GM11168 (cell line): ENCODE measurements around the gene GAREM2.

Source experiments
- in situ Hi-C: fragments of 300-500 bp; cut with MboI; formaldehyde crosslinking; loops from one replicate; pipeline ENCODE4 v1.12.0; 2022; ENCODE audit warnings: low sequenced_read_pairs; ENCODE audit not compliant: unreplicated experiment

Gene GAREM2

DNA sequence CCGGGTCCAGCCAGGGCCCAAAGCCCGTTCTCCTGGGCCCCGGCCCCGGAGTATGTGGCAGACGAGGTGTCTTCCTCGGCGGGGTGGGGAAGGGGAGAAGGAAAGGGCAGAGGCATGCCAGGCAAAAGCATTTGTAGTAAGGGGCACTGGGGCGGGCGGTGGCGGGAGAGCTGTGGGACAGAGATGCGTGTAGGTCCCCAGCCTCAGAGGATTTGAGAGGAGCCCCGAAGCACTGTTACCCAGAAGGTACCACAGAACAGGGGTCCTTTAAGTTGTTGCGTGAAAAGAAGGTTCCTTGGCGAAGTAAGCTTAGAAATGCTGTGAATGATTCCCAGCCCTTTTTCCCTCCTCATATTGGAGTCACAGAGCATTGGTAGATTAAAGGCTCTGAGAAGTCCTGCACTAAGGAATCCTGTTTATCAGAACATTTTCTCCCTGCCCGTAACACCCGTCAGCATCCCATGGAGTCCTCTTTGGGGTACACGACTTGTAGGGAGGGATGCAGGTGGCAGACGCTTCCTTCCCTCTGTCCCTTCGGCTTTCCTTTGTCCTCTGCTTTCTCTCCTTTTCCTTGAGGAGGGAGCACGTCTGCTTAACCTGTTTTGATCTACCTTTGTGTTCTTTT is 12.5 kb downstream of the GAREM2 start:
- in situ Hi-C loops: no loop called here

DNA sequence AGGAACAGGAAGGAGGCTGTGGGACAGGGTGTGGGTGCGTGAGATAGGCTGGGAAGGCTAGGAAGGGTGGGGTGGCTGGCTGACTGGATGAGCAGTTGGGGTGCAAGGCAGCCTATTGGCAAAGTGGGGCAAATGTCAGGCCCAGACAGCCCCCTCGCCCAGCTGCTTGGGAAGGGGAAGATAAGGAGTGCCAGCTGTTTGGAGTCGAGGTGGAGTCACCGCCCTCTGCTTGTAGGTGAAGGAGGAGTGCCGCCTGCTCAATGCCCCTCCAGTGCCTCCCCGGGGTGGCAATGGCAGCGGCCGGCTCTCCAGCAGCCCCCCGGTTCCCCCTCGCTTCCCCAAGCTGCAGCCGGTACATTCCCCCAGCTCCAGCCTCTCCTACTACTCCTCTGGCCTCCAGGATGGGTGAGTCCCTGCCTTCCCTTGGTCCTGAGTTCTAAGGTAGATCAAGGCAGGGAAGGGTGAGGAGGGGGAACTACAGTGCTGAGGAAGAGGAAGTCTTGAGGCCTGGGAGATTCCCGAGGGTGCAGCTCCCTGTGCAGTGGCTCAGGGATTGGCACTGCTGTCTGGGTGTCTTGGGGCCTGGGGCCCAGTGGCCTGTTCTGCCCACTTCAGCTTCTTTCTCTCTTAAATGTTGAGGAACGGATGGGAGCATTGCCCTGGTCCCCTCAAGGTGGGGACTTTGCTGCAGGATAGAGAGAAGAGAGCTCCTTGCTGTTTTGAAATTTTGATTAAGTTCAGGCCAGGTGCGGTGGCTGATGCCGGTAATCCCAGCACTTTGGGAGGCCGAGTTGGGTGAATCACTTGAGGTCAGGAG is 13.3 kb downstream of the GAREM2 start:
- in situ Hi-C loops: no loop called here

DNA sequence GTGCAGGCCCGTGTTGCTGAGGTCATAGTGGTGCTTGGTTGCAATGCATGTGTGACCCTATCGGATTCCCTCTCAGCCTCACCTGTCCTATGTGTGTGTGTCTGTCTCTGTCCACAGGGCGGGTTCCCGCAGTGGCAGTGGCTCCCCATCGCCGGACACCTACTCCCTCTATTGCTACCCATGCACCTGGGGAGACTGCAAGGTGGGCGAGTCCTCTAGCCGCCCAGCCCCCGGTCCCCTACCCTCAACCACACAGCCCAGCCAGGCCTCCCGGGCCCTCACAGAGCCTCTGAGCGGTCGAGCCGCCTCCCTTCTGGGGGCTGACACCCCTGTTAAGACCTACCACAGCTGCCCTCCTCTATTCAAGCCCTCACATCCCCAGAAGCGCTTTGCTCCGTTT is 14.2 kb downstream of the GAREM2 start:
- in situ Hi-C loops: no loop called here

DNA sequence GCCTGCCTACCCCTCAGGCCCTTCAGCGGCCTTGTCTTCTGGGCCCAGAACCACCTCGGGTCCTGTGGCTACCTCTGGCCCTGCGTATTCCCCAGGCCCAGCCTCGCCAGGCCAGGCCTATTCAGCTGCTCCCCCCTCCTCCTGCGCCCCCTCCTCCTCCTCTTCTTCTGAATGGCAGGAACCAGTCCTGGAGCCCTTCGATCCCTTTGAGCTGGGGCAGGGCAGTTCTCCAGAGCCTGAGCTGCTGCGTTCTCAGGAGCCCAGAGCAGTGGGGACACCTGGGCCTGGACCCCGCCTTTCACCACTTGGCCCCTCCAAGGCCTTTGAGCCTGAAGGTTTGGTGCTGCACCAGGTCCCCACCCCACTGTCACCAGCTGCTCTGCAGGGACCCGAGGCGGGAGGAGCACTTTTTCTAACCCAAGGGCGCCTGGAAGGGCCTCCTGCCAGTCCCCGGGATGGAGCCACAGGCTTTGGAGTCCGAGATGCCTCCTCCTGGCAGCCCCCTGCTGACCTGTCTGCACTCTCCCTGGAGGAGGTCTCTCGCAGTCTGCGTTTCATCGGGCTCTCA is 14.7 kb downstream of the GAREM2 start:
- in situ Hi-C loops: no loop called here

DNA sequence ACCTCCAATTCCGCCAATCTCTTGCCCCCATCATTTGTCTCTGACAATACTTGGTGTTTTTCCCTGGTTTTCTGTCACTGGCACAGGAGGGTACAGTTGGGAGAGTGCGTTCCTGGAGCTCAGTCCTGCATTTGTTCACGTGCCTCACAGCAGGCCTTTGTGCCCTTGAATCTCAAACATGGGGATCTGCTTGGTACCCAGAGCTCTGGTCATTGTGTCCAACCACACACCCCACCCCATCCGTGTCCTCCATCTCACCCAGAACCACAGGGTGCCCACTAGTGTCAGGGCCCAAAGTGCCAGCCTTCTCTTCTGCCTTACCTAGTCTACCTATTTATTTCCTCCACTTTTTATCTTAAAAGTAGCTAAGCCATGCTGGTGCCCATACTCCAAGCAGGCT is 16.2 kb downstream of the GAREM2 start:
- in situ Hi-C loops: no loop called here

DNA sequence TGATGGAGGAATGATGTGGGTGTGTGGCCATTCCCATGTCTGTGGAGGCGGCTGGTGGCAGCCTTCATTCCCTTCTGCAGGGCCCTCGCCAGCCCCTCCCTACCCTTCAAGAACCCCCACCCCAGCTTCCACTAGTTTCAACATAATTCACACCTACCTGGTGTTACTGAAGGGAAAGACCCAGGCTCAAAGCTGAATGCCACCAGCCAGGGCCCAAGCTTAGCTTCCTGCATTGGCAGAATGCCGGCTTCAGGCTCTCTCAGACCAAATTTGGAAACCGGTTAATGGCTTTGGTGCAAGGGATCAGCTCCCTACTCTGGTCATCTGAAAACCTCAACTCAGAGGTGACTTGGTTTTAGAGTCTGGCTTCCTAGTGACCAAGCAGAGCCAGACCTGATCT is 16.9 kb downstream of the GAREM2 start:
- in situ Hi-C loops: no loop called here

DNA sequence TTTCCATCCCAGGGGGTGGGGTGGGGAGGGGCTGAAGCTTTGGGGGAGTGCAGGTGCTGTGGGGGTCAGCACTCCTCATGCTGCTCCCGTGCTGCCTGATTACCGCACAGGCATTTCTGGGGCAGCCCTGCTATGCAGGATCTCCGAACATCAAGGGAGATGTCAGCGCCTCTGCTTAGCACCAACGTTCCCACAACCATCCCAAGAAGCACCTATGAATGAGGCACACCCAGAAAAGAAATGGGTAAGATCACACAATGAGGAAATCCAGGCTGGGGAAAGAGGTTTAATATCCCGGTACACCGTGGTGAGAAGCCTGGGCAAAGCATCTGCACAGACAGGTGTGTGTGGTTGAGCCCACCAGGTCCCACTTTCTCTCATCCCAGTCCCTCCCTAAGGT is 17.5 kb downstream of the GAREM2 start:
- in situ Hi-C loops: no loop called here

DNA sequence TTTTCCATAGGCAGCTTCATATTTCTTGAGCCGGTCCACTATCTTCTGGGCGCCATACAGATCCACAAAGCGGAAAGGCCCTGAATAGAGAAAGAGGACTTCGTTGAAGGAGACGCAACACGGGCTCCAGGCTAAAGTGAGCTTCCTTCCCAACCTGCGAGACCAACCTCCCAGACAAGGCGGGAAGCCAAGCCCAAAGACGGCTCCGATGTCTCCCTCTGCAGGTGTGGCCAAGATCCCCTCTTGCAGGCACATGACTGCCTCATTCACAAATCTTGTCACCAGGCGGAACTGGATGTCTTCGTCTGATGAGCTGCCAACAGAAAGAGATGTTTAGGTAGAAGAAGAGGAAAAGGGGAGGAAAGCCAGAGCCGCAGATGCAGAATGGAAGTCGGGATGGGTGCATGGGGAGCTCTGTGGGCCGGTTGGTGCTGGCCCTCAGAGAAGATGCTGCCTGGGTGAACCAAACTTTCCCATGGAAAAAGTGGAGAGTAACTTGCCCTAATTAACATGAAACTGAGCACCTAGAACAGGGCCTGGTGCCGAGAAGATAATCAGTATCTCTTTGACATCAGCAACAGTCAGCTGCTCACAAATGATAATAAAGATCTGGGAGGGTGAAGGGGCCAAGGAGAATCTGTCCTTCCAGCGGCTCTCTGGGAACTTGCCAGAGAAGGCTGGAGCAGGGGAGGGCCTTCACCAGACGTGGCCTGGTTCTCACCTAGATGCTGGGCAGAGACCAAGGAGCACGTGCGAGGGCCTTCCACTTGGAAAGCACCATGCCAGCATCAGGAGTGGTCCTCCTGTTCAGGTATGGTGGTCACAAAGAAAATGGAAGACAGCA is 18.6 kb downstream of the GAREM2 start:
- in situ Hi-C loops: no loop called here

DNA sequence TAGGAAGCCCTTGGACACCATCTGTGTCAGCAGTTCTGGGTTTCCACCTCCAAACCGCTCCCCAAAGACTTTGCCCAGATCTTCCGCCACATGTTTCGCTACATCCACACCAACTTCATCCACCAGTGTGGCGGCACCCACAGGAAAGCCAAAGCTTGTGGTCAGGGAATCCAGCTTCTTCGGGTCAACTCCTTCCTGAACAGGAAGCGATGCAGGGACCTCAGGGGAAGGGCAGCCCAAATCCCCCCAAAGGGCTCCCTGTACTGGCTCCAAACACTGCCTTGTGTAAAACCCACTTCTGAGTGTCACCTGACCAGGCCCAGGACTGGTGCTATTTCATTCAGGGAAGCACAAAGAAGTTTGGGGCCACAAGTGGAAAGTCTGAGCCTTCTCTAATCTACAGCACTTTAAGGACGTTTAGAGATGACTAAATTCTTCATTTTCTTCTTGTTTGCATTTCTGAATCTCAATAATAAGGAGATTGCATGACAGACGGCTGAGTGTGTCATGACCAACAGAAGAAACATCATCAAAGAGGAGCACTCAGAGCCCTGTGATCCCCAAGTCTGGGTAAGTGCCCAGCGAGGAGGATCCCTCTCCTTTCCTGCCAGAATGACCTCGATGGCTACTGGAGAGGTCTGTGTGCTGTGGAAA is 20.8 kb downstream of the GAREM2 start:
- in situ Hi-C loops: no loop called here

DNA sequence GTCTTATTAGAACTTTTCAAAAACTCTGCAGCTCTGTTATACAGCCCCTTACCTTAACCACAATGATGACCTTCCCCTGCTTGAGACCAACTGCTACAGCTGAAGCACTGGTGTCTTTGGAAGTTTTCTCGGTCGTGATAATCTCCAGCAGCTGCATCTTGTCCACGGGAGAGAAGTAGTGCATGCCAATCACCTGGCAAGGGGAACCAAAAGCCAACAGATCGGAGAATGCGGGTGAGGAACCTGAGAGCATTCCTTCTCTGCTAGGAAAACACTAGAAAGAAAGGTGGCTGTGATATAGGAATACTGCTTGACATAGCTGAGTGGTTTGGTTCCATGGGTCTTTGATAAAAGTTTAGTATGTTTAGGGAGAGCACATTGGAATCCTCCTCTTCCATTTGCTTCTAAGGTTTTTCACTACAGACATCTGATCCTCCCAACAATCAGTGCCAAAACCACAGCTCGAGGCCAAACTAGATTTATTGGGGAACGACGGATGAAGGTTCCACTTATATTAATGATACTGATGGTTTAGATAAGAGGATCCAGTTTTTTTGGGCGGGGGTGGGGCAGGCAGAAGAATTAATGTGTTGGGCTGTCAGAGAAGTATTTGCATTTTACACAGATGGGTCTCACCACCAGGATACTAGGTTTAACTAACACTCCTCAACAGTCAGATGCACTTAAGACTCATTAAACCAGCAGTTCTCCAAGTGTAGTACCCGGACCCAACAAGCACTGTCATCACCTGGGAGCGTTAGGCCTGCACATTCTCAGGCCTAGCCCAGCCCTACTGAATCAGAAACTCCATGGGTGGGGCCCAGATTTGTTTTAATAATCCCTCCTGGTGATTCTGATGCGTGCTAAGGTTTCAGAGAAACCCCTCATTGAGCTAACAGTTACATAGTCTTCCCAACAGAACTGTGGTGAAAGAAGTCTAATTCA is 22.4 kb downstream of the GAREM2 start:
- in situ Hi-C loops: no loop called here

DNA sequence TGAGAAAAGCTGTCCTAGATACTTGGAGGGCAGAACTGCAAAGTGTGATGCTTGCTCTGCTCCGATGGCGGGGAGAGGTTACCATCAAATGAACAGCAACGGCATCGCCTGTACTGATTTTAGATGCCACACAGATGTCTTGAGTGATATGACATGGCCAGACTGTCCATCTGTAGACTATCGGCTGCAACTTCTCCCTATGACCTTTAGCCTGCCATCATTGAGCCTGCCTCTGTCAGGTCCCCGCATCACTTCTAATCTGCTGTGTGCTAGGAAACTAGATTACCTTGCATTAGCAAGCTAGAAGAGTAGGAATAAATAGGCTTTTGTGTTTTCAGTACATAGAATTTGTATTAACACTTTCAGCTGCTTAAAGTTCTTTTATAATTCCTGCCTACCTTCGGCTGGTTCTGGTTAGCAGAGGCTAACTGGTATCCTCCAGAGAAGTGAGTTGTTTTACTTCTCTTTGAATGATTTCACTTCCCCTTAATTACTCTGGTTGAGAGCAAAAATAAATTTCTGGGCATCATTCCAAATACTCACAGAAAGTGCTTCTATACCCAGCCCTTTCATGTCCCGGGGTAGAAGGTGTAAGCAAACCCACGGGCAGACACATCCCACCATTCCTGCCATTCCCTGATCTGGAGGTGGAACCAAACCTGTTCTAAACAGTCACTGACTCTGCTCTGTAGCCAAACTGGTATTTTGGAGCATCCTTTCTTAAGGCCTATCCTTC is 24.0 kb downstream of the GAREM2 start:
- in situ Hi-C loops: no loop called here

DNA sequence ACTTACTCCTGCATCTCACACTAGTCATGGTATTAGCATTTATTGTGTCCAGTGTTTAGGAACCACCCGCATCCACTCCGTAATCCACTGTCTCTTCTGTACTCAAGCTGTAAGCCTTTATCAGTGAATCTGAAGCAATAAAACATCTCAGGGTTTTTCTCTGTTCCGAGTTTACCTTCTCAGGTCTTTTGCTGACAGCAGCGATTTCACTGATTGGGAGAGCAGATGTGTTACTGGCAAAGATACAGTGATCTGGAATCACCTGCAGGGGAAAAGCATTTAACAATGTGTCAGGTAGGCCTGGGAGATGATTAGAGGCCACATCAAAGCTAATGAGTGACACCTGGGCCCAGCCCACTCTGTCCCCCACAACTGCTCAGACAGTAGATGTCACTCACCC is 24.6 kb downstream of the GAREM2 start:
- in situ Hi-C loops: no loop called here

DNA sequence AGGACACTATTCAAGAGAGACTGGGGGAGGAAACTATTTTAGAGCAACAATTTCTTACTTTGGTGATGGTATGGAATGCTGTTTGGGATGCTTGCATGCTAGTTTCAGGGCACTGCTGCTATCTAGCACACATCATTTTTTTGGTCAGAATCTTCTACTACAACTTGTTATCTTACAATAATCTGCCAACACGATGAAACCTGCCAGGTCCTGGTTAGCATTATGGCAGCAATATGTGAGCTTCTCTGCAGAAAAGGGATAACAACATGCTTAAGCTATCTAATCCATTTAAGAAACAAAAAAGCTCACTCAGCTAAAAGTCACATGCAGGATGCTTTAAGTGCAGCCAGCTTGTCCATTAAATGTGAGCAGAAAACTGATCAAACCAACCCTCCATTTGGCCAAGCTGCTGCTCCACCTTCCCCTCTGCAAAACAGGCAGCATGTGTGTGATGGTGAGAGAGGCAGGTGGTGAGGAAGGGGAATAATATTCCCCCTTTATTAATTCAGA is 30.1 kb downstream of the GAREM2 start:
- in situ Hi-C loops: no loop called here

DNA sequence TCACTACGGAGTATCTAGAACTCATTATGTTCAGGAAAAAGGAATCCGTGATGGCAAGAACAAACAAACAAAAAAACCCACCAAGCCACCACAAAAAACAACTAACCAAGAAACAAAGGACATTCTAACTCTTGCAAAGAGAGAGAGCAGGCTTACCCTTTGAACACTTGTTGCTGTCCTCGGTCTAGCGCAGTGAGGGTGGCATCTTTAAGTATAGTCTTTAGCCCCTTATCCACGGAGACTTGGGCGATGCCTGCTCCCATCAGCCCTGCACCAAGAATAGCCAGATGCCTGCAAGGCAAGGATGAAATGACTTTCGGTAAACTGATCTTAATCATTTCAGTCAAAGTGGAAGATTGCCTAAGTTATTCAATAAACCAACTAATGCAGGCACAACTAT is 31.0 kb downstream of the GAREM2 start:
- in situ Hi-C loops: no loop called here

DNA sequence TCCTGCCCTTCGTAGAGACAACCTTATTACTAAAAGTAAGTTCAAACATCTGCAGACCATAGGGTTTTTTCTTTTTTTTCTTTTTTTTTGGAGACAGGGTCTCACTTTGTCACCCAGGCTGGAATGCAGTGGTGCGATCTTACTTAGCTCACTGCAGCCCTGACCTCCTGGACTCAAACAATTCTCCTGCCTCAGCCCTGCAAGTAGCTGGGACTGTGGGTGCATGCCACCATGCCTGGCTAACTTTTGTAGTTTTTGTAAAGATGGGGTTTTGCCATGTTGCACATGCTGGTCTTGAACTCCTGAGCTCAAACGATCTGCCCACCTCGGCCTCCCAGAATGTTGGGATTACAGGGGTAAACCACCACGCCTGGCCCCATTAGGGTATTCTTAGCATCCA is 39.1 kb downstream of the GAREM2 start:
- in situ Hi-C loops: no loop called here

DNA sequence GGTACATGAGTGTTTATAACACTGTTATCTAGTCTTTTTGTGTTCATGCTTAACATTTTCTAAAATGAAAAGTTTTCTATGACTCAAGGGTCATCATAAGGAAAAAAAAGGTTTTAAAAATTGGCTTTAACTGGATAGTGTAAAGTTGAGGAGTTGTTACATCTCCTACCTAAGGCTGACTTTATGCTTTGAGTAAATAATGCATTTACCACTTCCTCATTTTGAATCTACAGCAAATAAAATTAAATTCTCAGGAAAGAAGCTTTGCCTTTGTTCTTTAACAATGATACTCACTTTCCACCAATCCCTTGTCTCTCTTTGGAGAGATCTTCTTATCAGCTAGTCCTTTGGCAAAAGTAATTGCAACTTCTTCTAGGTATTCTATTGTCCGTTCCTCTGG is 41.9 kb downstream of the GAREM2 start:
- in situ Hi-C loops: no loop called here

DNA sequence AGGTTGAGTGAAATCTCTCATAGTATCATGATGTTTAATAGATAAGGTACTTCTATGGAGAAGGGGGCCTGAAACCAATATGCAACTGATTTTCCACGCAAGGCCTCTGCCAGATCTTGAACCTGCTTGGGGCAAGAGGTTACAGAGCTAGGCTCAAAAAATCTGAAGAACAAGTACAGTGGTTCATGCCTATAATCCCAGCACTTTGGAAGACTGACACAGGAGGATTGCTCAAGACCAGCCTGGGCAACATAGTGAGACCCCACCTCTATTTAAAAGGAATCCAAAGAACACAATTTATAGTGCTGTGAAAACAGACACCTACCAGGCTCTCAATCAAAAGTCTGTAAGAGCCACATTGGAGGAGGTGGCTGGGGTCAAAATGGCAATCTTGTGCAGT is 42.9 kb downstream of the GAREM2 start:
- in situ Hi-C loops: no loop called here

DNA sequence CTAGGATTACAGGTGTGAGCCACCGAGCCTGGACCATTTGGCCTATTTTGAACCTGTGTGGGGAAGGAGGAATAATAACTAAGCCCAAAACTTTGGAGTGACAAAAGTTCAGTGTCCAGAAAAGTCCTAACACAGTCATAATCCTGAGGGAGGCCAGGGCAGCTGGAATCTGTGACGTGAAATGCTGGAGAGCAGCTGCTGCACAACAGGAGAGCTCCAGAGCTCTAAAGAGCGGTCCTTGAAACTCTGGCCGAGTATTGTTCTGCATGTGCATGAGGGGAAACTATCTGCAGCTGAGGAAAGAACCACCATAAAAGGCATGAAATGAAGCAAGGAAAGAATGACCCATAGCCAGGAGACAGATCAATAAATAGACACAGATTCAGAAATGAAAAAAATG is 43.7 kb downstream of the GAREM2 start:
- in situ Hi-C loops: no loop called here
